ENCODE measurements around the gene SMPX.

SMPX gene

GRCh38 chrX:21723084-21723483 is 34.8 kb downstream of the SMPX start:
- Histone ChIP-seq H2AFZ (ENCODE audit: low read length) (no peak overlapping the region), H3K4me2 (ENCODE audit: low read length) (no peak overlapping the region), H3K9me2 (ENCODE audit: low read depth, low read length) (no peaks in the 10 kb centered on the region), H3F3A (ENCODE audit: insufficient read depth, low read length) (no peaks in the 10 kb centered on the region), H3K27me3 (ENCODE audit: insufficient read depth, low read length) (no peaks in the 10 kb centered on the region), H4K20me1 (ENCODE audit: insufficient read depth, low read length) (no peaks in the 10 kb centered on the region), H3K36me3 (ENCODE audit: insufficient read depth, low read length) (no peaks in the 10 kb centered on the region), H3K79me2 (ENCODE audit: insufficient read depth, low read length) (no peaks in the 10 kb centered on the region), H3K9ac (ENCODE audit: low read length) (no peak overlapping the region), H3K4me1 (ENCODE audit: insufficient read depth, low read length, severe bottlenecking) (no peaks in the 10 kb centered on the region), H3K9me3 (ENCODE audit: low read length) (no peaks in the 10 kb centered on the region), H3K4me3 (ENCODE audit: low read depth, low read length, poor library complexity, severe bottlenecking) (no peak overlapping the region), H3K27ac (ENCODE audit: low read depth, low read length, poor library complexity, severe bottlenecking) (no peak overlapping the region)
- no peak for TF ChIP-seq EZH2 (IDR thresholded peaks at IDR 0.05; ENCODE audit: borderline replicate concordance, low read length)

- no peaks in the 10 kb centered on the region for H3K36me3 ChIP-seq (ENCODE audit: insufficient read depth, low read length)
- H3K4me2 ChIP-seq (ENCODE audit: low read length), result no peak overlapping the region
- no peaks in the 10 kb centered on the region for H3K9me2 ChIP-seq (ENCODE audit: low read depth, low read length)
These were observed 36.7 kb downstream of the SMPX start for GRCh38 chrX:21721195-21721594.

GRCh38 chrX:21718575-21718974 is 39.3 kb downstream of the SMPX start:
- Histone ChIP-seq H3F3A (ENCODE audit: insufficient read depth, low read length) (no peaks in the 10 kb centered on the region), H3K27ac (ENCODE audit: low read depth, low read length, poor library complexity, severe bottlenecking) (no peak overlapping the region), H3K4me2 (ENCODE audit: low read length) (no peak overlapping the region), H2AFZ (ENCODE audit: low read length) (no peak overlapping the region), H3K9ac (ENCODE audit: low read length) (no peak overlapping the region), H3K9me2 (ENCODE audit: low read depth, low read length) (no peaks in the 10 kb centered on the region), H3K36me3 (ENCODE audit: insufficient read depth, low read length) (no peaks in the 10 kb centered on the region), H4K20me1 (ENCODE audit: insufficient read depth, low read length) (no peaks in the 10 kb centered on the region), H3K4me3 (ENCODE audit: low read depth, low read length, poor library complexity, severe bottlenecking) (no peak overlapping the region), H3K79me2 (ENCODE audit: insufficient read depth, low read length) (no peaks in the 10 kb centered on the region), H3K9me3 (ENCODE audit: low read length) (no peaks in the 10 kb centered on the region), H3K4me1 (ENCODE audit: insufficient read depth, low read length, severe bottlenecking) (no peaks in the 10 kb centered on the region), H3K27me3 (ENCODE audit: insufficient read depth, low read length) (no peaks in the 10 kb centered on the region)
- no peak for TF ChIP-seq EZH2 (IDR thresholded peaks at IDR 0.05; ENCODE audit: borderline replicate concordance, low read length)

More at GRCh38 chrX:21721195-21721594, 36.7 kb downstream of the SMPX start:
- Histone ChIP-seq H3K4me1 (ENCODE audit: insufficient read depth, low read length, severe bottlenecking) (no peaks in the 10 kb centered on the region), H3K9me3 (ENCODE audit: low read length) (no peaks in the 10 kb centered on the region), H3K27me3 (ENCODE audit: insufficient read depth, low read length) (no peaks in the 10 kb centered on the region), H4K20me1 (ENCODE audit: insufficient read depth, low read length) (no peaks in the 10 kb centered on the region), H3K79me2 (ENCODE audit: insufficient read depth, low read length) (no peaks in the 10 kb centered on the region), H3F3A (ENCODE audit: insufficient read depth, low read length) (no peaks in the 10 kb centered on the region), H3K4me3 (ENCODE audit: low read depth, low read length, poor library complexity, severe bottlenecking) (no peak overlapping the region), H3K27ac (ENCODE audit: low read depth, low read length, poor library complexity, severe bottlenecking) (no peak overlapping the region), H3K9ac (ENCODE audit: low read length) (no peak overlapping the region), H2AFZ (ENCODE audit: low read length) (no peak overlapping the region)
- TF ChIP-seq CTCF (IDR thresholded peaks at IDR 0.05; ENCODE audit: low read length) (no peak), EZH2 (IDR thresholded peaks at IDR 0.05; ENCODE audit: borderline replicate concordance, low read length) (no peak)

GRCh38 chrX:21717802-21718201 is 40.1 kb downstream of the SMPX start:
- no peaks in the 10 kb centered on the region for H3K4me1 ChIP-seq (ENCODE audit: insufficient read depth, low read length, severe bottlenecking)
- no peaks in the 10 kb centered on the region for H3K9me2 ChIP-seq (ENCODE audit: low read depth, low read length)
- H3K4me3 ChIP-seq (ENCODE audit: low read depth, low read length, poor library complexity, severe bottlenecking), result no peak overlapping the region
- no peaks in the 10 kb centered on the region for H3K36me3 ChIP-seq (ENCODE audit: insufficient read depth, low read length)
- H2AFZ ChIP-seq (ENCODE audit: low read length), result no peak overlapping the region
- no peak overlapping the region for H3K9ac ChIP-seq (ENCODE audit: low read length)
- no peak overlapping the region for H3K4me2 ChIP-seq (ENCODE audit: low read length)
- no peaks in the 10 kb centered on the region for H3F3A ChIP-seq (ENCODE audit: insufficient read depth, low read length)
- H3K27me3 ChIP-seq (ENCODE audit: insufficient read depth, low read length), result no peaks in the 10 kb centered on the region
- no peaks in the 10 kb centered on the region for H3K79me2 ChIP-seq (ENCODE audit: insufficient read depth, low read length)
- no peaks in the 10 kb centered on the region for H3K9me3 ChIP-seq (ENCODE audit: low read length)
- TF ChIP-seq CTCF (IDR thresholded peaks at IDR 0.05; ENCODE audit: low read length) (no peak), EZH2 (IDR thresholded peaks at IDR 0.05; ENCODE audit: borderline replicate concordance, low read length) (no peak)
- no peaks in the 10 kb centered on the region for H4K20me1 ChIP-seq (ENCODE audit: insufficient read depth, low read length)
- no peak overlapping the region for H3K27ac ChIP-seq (ENCODE audit: low read depth, low read length, poor library complexity, severe bottlenecking)

Measured in OCI-LY1 (cell line).